NCI-H748 (cell line): ENCODE measurements around the gene TRAK1.

Source experiments
- DNase-seq: peaks from one replicate; lab custom pipeline; 2025; ENCODE audit not compliant: unreplicated experiment; lab: John Stamatoyannopoulos, UW

The TRAK1 gene

DNA sequence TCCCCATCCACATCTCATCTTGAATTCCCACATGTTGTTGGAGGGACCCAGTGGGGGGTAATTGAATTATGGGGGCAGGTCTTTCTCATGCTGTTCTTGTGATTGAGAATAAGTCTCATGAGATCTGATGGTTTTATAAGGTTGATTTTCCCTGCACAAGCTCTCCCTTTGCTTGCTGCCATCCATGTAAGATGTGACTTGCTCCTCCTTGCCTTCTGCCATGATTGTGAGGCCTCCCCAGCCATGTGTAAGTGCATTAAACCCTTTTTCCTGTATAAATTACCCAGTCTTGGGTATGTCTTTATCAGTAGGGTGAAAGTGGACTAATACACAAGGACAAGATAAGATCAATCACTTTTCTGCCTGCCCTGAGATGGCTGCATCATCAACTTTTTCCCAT lies 180.6 kb downstream of the TRAK1 start:
- no peak for DNase-seq

DNA sequence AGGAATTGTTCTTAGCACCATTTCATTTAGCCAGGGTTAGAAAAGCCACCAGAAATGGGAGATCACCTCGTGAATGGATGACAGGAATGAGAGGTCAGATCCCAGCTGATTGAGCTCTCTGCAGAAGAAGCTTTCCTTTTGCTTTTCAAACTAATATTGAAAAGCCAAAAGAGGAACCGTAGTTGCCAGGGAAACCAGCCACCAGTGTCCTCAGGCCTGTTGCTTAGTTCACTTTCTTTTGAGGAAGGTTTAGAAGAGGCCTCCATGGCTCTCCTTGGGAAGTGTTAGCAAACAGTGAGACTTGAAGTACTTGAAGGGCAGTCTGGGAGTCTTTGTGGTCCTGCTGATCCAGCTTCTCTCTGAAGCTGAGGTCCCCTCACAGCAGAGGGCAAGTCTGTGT lies 182.2 kb downstream of the TRAK1 start:
- DNase-seq, result no peak

DNA sequence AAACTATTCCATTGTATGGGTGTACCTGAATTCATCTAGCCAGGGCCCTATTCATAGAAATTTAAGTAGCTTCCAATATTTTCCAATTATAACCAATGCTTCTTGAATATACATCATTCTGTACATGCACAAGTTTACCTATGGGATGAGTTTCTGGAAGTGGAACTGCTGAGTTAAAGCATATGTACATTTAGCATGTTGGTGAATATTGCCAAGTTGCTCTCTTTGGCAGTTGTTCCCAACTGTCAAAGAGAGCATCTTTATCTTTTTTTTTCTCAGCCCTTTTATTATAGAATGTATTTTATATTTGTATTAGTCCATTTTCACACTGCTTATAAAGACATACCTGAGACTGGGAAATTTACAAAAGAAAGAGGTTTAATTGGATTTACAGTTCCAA lies 183.1 kb downstream of the TRAK1 start:
- DNase-seq, result no peak

DNA sequence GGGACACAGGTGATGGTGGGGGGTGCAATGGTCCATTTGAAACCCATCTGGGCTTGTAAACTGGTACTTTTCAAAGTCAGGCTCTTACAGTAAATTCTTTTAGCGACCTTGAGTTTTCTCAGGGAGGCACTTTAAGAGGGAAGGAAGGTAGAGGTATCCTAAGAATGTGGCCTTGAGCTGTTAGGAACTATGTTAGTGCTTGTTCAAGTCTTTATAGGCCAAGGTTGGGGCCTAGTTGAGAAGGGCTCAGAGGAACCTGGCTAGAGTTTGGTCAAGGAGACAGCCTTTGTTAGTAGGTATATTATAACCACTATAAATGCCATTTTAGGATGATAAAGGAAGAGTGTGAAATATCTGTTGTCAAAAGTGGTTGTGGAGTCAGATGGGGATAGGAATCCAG lies 184.1 kb downstream of the TRAK1 start:
- DNase-seq, result no peak
